GM23338 (cell line): ENCODE measurements around the gene PPCS. TPM values are rescaled to one million over a fixed set of nuclear protein-coding genes. Genes with fewer than 3 reads are reported as not detected.

Source experiments
- ATAC-seq: fragments of 200-7000 bp; cut with Tn5 transposase; 3 replicates; pipeline ENCODE4 v1.9.1; 2020
- DNase-seq: peaks from one replicate; pipeline ENCODE4 v3.0.0-alpha.2; 2015; ENCODE audit warnings: low spot score
- H2AFZ ChIP-seq: fragments of 200-600 bp; sonication (generic); 2 replicates; pipeline ENCODE4 v1.8.0; 2016; ENCODE audit warnings: antibody characterized with exemption, mild to moderate bottlenecking, moderate library complexity
- H3F3A ChIP-seq: fragments of 200-600 bp; sonication (generic); replicated peaks from 2 replicates; pipeline ENCODE4 v1.8.0; 2017; ENCODE audit warnings: antibody characterized with exemption, mixed run types, low read depth
- H3K27ac ChIP-seq: fragments of 200-600 bp; sonication (generic); 2 replicates; pipeline ENCODE4 v1.6.1; 2016; ENCODE audit warnings: low read depth
- H3K27me3 ChIP-seq: fragments of 200-600 bp; sonication (generic); 2 replicates; pipeline ENCODE4 v1.8.0; 2016; ENCODE audit warnings: mild to moderate bottlenecking, mixed run types, moderate library complexity; ENCODE audit not compliant: insufficient read depth
- H3K36me3 ChIP-seq: fragments of 200-600 bp; sonication (generic); 2 replicates; pipeline ENCODE4 v1.8.0; 2016; ENCODE audit warnings: mild to moderate bottlenecking; ENCODE audit not compliant: insufficient read depth
- H3K4me1 ChIP-seq: fragments of 200-600 bp; sonication (generic); 2 replicates; pipeline ENCODE4 v1.8.0; 2016; ENCODE audit warnings: mild to moderate bottlenecking, moderate library complexity; ENCODE audit not compliant: insufficient read depth
- H3K4me2 ChIP-seq: fragments of 200-600 bp; sonication (generic); 2 replicates; pipeline ENCODE4 v1.7.1; 2017; ENCODE audit warnings: mixed run types
- H3K4me3 ChIP-seq: fragments of 200-600 bp; sonication (generic); 2 replicates; pipeline ENCODE4 v1.6.1; 2016; ENCODE audit warnings: mixed run types
- H3K79me2 ChIP-seq: fragments of 200-600 bp; sonication (generic); replicated peaks from 2 replicates; pipeline ENCODE4 v1.8.0; 2017; ENCODE audit warnings: mild to moderate bottlenecking; ENCODE audit not compliant: insufficient read depth
- H3K9me2 ChIP-seq: fragments of 200-600 bp; sonication (generic); 2 replicates; pipeline ENCODE4 v1.8.0; 2017; ENCODE audit not compliant: insufficient read depth
- H4K20me1 ChIP-seq: fragments of 200-600 bp; sonication (generic); replicated peaks from 2 replicates; pipeline ENCODE4 v1.8.0; 2017; ENCODE audit warnings: mild to moderate bottlenecking; ENCODE audit not compliant: insufficient read depth
- H3K27ac Mint-ChIP-seq: 2 replicates; pipeline ENCODE4 v1.8.0; 2020; ENCODE audit warnings: inconsistent platforms, mild to moderate bottlenecking, moderate library complexity, mixed read lengths
- H3K27me3 Mint-ChIP-seq: 3 replicates; pipeline ENCODE4 v1.8.0; 2022; ENCODE audit warnings: low read depth, mild to moderate bottlenecking, moderate library complexity, mixed read lengths, inconsistent platforms; ENCODE audit not compliant: insufficient read depth, poor library complexity
- H3K36me3 Mint-ChIP-seq: 3 replicates; pipeline ENCODE4 v1.8.0; 2021; ENCODE audit warnings: low read depth, mild to moderate bottlenecking, inconsistent platforms, moderate library complexity, mixed read lengths
- H3K4me1 Mint-ChIP-seq: 3 replicates; pipeline ENCODE4 v1.8.0; 2020; ENCODE audit warnings: mild to moderate bottlenecking, inconsistent platforms, mixed read lengths
- H3K4me3 Mint-ChIP-seq: 3 replicates; pipeline ENCODE4 v1.8.0; 2021; ENCODE audit warnings: moderate library complexity, mild to moderate bottlenecking, inconsistent platforms, mixed read lengths
- H3K9me3 Mint-ChIP-seq: 3 replicates; pipeline ENCODE4 v1.8.0; 2020; ENCODE audit warnings: moderate library complexity, mild to moderate bottlenecking, inconsistent platforms, mixed read lengths
- CREB1 ChIP-seq: fragments of 250-450 bp; sonication (Bioruptor Pico); IDR thresholded peaks from 2 replicates; pipeline ENCODE4 v1.5.0; 2020; ENCODE audit warnings: low read depth, mild to moderate bottlenecking, moderate library complexity
- CTCF ChIP-seq, 2 experiments: fragments of 200-600 bp in 1 of 2; sonication (generic) in 1 of 2; conservative IDR thresholded peaks; 2 replicates each; pipeline versions ENCODE4 v1.5.1 to v1.6.1; 2016 to 2017; ENCODE audit warnings: antibody characterized with exemption in 2 of 2, low read depth in 2 of 2, mild to moderate bottlenecking in 2 of 2, moderate library complexity in 1 of 2
- EZH2 ChIP-seq: fragments of 200-600 bp; sonication (generic); IDR thresholded peaks from one replicate; pipeline ENCODE4 v1.8.0; 2017; ENCODE audit warnings: antibody characterized with exemption, mild to moderate bottlenecking, low read depth; ENCODE audit not compliant: unreplicated experiment
- EZH2phosphoT487 ChIP-seq: fragments of 200-600 bp; sonication (generic); IDR thresholded peaks from one replicate; pipeline ENCODE4 v1.8.1; 2018; ENCODE audit warnings: antibody characterized with exemption; ENCODE audit not compliant: unreplicated experiment
- JUNB ChIP-seq: IDR thresholded peaks from one replicate; pipeline ENCODE4 v1.6.1; 2016; ENCODE audit warnings: antibody characterized with exemption; ENCODE audit not compliant: unreplicated experiment
- NANOG ChIP-seq: IDR thresholded peaks from 2 replicates; pipeline ENCODE4 v1.6.1; 2016; ENCODE audit warnings: antibody characterized with exemption, borderline replicate concordance
- POLR2AphosphoS5 ChIP-seq: IDR thresholded peaks from 2 replicates; pipeline ENCODE4 v1.6.1; 2016; ENCODE audit warnings: antibody characterized with exemption, low read depth
- STAT1 ChIP-seq: IDR thresholded peaks from one replicate; pipeline ENCODE4 v1.6.1; 2016; ENCODE audit warnings: antibody characterized with exemption; ENCODE audit not compliant: unreplicated experiment
- ZNF114 ChIP-seq: fragments of 250-450 bp; sonication (Bioruptor Pico); IDR thresholded peaks from 2 replicates; pipeline ENCODE4 v1.5.0; 2020; ENCODE audit warnings: mild to moderate bottlenecking, moderate library complexity
- ZNF331 ChIP-seq: fragments of 250-450 bp; sonication (Bioruptor Pico); IDR thresholded peaks from 2 replicates; pipeline ENCODE4 v1.5.0; 2020; ENCODE audit warnings: low read depth, mild to moderate bottlenecking, moderate library complexity
- long read RNA-seq: library from polyadenylated mRNA; unstranded; transcript quantifications from one replicate; pipeline ENCODE4 v2.0.0, GENCODE V29; 2020; ENCODE audit not compliant: unreplicated experiment
- polyA plus RNA-seq: library from polyadenylated mRNA; unstranded; fragments of >200 nt; fragmentation: Nextera tagmentation; extraction: Ambion mirVana; gene quantifications from 2 replicates; pipeline ENCODE4 v1.2.1, GENCODE V29; 2016
- total RNA-seq: library from RNA; depleted of rRNA; stranded (reverse); fragments of >200 nt; shearing (Covaris generic); gene quantifications from 2 replicates; pipeline ENCODE4 v1.2.3, GENCODE V29; 2014; rRNA removed
- TF ChIP-seq, protein P1 (sequence below): IDR thresholded peaks from 2 replicates; pipeline ENCODE4 v1.6.1; 2016; ENCODE audit warnings: antibody characterized with exemption
- TF ChIP-seq, protein P2 (sequence below): IDR thresholded peaks from one replicate; pipeline ENCODE4 v1.6.1; 2018; ENCODE audit warnings: antibody characterized with exemption; ENCODE audit not compliant: unreplicated experiment
- TF ChIP-seq, protein P3 (sequence below): fragments of 250-450 bp; sonication (Bioruptor Pico); IDR thresholded peaks from 2 replicates; pipeline ENCODE4 v1.5.0; 2020; ENCODE audit warnings: mild to moderate bottlenecking, moderate library complexity

The PPCS gene
- total RNA-seq (35.6 and 38.0 TPM in 2 replicates), polyA plus RNA-seq (47.6 and 49.1 TPM in 2 replicates)
- long read RNA-seq, transcript PPCS-203 (3 exons, 1,431 nt) = major isoform, 39 of 57 reads
- long read RNA-seq, transcript PPCS-201 (3 exons, 984 nt) = minor isoform, 5 of 57 reads
- long read RNA-seq, partial matches to known transcripts = 0 of 57 reads
- long read RNA-seq, other reads (novel, unspliced or antisense) = 9 of 57 reads

DNA sequence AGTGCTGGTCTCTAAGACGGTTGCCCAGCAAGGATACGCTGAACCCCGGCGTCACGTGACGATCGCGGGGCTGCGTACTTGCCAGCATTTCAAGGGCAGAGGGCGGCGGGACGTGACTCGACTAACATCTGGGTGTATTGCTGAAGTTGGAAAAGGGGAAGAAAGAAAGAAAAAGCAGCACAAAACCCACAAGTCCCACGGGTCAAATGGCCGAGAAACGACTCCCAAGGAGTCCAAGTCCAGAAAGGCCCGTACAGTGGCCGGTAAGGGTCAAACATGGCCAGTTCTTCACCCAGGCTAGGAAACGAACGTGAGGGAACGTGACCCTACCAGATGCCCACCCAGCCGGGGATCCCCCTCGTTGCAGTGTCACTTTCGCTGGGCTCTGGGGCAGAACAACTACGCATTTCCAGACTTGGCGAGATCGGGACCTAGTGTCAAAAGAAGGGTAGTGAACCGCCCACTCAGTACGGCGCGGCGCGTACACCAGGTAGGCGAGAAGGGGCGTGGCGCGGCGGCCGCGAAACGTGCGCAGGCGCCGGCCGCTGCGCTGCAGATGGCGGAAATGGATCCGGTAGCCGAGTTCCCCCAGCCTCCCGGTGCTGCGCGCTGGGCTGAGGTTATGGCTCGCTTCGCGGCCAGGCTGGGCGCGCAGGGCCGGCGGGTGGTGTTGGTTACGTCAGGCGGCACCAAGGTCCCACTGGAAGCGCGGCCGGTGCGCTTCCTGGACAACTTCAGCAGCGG, at the start of gene PPCS, which contains the start of gene ZMYND12:
TSS of gene PPCS (plus strand) at position 534 of the 744 bp plus-strand sequence. CDS start at position 557, 23 bp downstream.
TSS of gene ZMYND12 (minus strand) at position 13 of the 744 bp plus-strand sequence. CDS start 25 bp downstream, outside the sequence.
- Histone ChIP-seq H3K79me2 (peaks cover 19% of the 10 kb centered on the region; the same call in 1 of the 2 replicates), H3K27me3 (no peaks in the 10 kb centered on the region), H2AFZ (peak within 1 kb of the TSS; percentile 100), H3K4me1 (peaks cover 13% of the 10 kb centered on the region), H3K9me2 (no peaks in the 10 kb centered on the region), H4K20me1 (no peaks in the 10 kb centered on the region), H3K4me3 (peak within 1 kb of the TSS; percentile 96), H3K36me3 (no peaks in the 10 kb centered on the region; the same call in 1 of the 2 replicates), H3K4me2 (peak within 1 kb of the TSS; percentile 93), H3K27ac (peak within 1 kb of the TSS; percentile 94), H3F3A (0 out of 2 replicates have a peak, but pooled peaks cover 12% of the 10 kb centered on the region)
- DNase-seq = peak; percentile 84
- Mint-ChIP-seq H3K27ac (peak within 1 kb of the TSS; percentile 91), H3K27me3 (peaks cover 12% of the 10 kb centered on the region), H3K4me3 (peak within 1 kb of the TSS; percentile 88), H3K36me3 (peaks cover 27% of the 10 kb centered on the region), H3K9me3 (no peaks in the 10 kb centered on the region), H3K4me1 (peaks cover 8% of the 10 kb centered on the region)
- no peak for TF ChIP-seq STAT1
- peak; percentile 53; the same call in 1 of the 2 replicates for TF ChIP-seq CREB1 (CRISPR knock-in tag)
- TF ChIP-seq, protein P1, sequence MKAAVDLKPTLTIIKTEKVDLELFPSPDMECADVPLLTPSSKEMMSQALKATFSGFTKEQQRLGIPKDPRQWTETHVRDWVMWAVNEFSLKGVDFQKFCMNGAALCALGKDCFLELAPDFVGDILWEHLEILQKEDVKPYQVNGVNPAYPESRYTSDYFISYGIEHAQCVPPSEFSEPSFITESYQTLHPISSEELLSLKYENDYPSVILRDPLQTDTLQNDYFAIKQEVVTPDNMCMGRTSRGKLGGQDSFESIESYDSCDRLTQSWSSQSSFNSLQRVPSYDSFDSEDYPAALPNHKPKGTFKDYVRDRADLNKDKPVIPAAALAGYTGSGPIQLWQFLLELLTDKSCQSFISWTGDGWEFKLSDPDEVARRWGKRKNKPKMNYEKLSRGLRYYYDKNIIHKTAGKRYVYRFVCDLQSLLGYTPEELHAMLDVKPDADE = 0 out of 2 replicates have a peak, but pooled peaks have one; percentile 28
- TF ChIP-seq, protein P2, sequence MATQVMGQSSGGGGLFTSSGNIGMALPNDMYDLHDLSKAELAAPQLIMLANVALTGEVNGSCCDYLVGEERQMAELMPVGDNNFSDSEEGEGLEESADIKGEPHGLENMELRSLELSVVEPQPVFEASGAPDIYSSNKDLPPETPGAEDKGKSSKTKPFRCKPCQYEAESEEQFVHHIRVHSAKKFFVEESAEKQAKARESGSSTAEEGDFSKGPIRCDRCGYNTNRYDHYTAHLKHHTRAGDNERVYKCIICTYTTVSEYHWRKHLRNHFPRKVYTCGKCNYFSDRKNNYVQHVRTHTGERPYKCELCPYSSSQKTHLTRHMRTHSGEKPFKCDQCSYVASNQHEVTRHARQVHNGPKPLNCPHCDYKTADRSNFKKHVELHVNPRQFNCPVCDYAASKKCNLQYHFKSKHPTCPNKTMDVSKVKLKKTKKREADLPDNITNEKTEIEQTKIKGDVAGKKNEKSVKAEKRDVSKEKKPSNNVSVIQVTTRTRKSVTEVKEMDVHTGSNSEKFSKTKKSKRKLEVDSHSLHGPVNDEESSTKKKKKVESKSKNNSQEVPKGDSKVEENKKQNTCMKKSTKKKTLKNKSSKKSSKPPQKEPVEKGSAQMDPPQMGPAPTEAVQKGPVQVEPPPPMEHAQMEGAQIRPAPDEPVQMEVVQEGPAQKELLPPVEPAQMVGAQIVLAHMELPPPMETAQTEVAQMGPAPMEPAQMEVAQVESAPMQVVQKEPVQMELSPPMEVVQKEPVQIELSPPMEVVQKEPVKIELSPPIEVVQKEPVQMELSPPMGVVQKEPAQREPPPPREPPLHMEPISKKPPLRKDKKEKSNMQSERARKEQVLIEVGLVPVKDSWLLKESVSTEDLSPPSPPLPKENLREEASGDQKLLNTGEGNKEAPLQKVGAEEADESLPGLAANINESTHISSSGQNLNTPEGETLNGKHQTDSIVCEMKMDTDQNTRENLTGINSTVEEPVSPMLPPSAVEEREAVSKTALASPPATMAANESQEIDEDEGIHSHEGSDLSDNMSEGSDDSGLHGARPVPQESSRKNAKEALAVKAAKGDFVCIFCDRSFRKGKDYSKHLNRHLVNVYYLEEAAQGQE = no peak
- peak; percentile 68 for TF ChIP-seq POLR2AphosphoS5
- TF ChIP-seq EZH2phosphoT487 = no peak
- no peak for TF ChIP-seq JUNB
- TF ChIP-seq, protein P3, sequence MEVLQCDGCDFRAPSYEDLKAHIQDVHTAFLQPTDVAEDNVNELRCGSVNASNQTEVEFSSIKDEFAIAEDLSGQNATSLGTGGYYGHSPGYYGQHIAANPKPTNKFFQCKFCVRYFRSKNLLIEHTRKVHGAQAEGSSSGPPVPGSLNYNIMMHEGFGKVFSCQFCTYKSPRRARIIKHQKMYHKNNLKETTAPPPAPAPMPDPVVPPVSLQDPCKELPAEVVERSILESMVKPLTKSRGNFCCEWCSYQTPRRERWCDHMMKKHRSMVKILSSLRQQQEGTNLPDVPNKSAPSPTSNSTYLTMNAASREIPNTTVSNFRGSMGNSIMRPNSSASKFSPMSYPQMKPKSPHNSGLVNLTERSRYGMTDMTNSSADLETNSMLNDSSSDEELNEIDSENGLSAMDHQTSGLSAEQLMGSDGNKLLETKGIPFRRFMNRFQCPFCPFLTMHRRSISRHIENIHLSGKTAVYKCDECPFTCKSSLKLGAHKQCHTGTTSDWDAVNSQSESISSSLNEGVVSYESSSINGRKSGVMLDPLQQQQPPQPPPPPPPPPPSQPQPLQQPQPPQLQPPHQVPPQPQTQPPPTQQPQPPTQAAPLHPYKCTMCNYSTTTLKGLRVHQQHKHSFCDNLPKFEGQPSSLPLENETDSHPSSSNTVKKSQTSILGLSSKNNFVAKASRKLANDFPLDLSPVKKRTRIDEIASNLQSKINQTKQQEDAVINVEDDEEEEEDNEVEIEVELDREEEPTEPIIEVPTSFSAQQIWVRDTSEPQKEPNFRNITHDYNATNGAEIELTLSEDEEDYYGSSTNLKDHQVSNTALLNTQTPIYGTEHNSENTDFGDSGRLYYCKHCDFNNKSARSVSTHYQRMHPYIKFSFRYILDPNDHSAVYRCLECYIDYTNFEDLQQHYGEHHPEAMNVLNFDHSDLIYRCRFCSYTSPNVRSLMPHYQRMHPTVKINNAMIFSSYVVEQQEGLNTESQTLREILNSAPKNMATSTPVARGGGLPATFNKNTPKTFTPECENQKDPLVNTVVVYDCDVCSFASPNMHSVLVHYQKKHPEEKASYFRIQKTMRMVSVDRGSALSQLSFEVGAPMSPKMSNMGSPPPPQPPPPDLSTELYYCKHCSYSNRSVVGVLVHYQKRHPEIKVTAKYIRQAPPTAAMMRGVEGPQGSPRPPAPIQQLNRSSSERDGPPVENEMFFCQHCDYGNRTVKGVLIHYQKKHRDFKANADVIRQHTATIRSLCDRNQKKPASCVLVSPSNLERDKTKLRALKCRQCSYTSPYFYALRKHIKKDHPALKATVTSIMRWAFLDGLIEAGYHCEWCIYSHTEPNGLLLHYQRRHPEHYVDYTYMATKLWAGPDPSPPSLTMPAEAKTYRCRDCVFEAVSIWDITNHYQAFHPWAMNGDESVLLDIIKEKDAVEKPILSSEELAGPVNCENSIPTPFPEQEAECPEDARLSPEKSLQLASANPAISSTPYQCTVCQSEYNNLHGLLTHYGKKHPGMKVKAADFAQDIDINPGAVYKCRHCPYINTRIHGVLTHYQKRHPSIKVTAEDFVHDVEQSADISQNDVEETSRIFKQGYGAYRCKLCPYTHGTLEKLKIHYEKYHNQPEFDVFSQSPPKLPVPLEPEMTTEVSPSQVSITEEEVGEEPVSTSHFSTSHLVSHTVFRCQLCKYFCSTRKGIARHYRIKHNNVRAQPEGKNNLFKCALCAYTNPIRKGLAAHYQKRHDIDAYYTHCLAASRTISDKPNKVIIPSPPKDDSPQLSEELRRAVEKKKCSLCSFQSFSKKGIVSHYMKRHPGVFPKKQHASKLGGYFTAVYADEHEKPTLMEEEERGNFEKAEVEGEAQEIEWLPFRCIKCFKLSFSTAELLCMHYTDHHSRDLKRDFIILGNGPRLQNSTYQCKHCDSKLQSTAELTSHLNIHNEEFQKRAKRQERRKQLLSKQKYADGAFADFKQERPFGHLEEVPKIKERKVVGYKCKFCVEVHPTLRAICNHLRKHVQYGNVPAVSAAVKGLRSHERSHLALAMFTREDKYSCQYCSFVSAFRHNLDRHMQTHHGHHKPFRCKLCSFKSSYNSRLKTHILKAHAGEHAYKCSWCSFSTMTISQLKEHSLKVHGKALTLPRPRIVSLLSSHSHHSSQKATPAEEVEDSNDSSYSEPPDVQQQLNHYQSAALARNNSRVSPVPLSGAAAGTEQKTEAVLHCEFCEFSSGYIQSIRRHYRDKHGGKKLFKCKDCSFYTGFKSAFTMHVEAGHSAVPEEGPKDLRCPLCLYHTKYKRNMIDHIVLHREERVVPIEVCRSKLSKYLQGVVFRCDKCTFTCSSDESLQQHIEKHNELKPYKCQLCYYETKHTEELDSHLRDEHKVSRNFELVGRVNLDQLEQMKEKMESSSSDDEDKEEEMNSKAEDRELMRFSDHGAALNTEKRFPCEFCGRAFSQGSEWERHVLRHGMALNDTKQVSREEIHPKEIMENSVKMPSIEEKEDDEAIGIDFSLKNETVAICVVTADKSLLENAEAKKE (CRISPR knock-in tag) = no peak
- TF ChIP-seq NANOG = no peak
- no peak for TF ChIP-seq CTCF (conservative IDR thresholded peaks at IDR 0.05; ENCODE audit: low read depth in 2 of 2)
- TF ChIP-seq ZNF331 (CRISPR knock-in tag) = no peak
- TF ChIP-seq ZNF114 = no peak
- no peak for TF ChIP-seq EZH2
- ATAC-seq = peak; percentile 86
